Measurements from ENCODE around the gene RAB39B. TPM values are rescaled to one million over a fixed set of nuclear protein-coding genes. Genes with fewer than 3 reads are reported as not detected.
"Not testable (repeated sequence)": the region's sequence is repeated elsewhere in the genome, so short reads cannot be mapped to it uniquely, and the experiment has no call there.

The RAB39B gene, protein sequence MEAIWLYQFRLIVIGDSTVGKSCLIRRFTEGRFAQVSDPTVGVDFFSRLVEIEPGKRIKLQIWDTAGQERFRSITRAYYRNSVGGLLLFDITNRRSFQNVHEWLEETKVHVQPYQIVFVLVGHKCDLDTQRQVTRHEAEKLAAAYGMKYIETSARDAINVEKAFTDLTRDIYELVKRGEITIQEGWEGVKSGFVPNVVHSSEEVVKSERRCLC
- total RNA-seq = 1 to 10 TPM; 2.5 to 3.6 TPM

DNA sequence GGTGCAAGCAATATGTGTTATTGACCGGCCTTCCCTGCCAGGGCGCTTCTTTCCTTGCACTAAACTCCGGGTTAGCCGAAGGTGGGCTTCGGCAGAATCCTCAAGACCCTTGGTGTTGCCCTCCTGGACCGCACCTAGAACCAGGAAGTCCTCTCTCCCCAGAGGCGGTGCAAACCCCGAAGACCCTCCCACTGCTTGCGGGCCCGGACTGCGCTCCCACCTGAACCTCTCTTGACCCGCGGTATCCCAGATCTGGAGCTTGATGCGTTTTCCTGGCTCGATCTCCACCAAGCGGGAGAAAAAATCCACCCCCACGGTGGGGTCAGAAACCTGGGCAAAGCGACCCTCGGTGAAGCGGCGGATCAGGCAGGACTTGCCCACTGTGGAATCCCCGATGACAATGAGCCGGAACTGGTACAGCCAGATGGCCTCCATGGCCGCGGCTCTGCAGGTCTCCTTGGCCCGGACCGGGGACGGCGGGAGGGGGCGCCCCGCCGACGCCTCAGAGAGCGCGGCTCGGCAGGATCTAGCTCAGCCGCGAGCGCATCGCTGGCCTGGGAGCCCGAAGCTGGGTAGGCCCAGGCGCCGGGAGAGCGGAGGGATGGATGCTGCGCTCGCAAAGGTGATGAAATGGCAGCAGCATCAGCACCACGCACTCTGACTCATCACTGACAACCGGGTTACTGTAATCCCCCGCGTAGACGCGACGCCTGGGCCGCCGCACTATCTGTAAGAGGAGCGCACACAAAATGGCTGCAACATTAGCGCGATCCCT is at the start of gene RAB39B:
Gene RAB39B, minus strand, starts transcription at position 638 of the 775 bp plus-strand sequence. Its CDS starts 203 bp downstream, at position 435.
- Histone ChIP-seq H3K9me3 (no peaks in the 10 kb centered on the region), H3K36me3 (no peaks in the 10 kb centered on the region), H3K4me3 (peak within 1 kb of the TSS; percentile 23 to 25), H3K27ac (no peak within 1 kb of the TSS), H3K27me3 (replicated peaks; ENCODE audit: insufficient read depth) (no peaks in the 10 kb centered on the region), H3K4me1 (replicated peaks) (no peaks in the 10 kb centered on the region)
- intact Hi-C loops (cut with DNase I) = no loop called here
- DNase-seq (ENCODE audit: low spot score) = peak; percentile 6
- TF ChIP-seq, protein P1, sequence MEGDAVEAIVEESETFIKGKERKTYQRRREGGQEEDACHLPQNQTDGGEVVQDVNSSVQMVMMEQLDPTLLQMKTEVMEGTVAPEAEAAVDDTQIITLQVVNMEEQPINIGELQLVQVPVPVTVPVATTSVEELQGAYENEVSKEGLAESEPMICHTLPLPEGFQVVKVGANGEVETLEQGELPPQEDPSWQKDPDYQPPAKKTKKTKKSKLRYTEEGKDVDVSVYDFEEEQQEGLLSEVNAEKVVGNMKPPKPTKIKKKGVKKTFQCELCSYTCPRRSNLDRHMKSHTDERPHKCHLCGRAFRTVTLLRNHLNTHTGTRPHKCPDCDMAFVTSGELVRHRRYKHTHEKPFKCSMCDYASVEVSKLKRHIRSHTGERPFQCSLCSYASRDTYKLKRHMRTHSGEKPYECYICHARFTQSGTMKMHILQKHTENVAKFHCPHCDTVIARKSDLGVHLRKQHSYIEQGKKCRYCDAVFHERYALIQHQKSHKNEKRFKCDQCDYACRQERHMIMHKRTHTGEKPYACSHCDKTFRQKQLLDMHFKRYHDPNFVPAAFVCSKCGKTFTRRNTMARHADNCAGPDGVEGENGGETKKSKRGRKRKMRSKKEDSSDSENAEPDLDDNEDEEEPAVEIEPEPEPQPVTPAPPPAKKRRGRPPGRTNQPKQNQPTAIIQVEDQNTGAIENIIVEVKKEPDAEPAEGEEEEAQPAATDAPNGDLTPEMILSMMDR (IDR thresholded peaks at IDR 0.05) = no peak
- WGBS = under 1% methylated on average over 39 of the region's 58 CpGs

DNA sequence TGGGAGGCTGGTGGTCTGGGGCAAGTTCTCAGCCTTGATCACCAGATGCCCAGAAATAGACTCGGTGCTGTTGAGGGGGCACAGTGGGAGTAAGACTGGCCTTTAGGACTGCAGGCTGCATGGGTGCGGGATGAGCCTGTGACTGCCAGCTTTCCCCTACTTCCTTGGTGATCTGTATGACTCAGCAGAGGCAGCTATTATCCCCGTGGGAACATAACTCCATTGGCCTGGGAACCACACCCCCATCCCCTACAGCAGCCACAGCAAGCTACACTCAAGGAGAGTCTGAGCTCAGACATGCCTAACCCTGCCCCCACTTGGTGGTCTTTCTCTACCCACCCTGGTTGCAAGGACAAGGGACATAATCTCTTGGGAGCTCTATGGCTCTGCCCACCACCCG is 49.5 kb upstream of the RAB39B start:
- WGBS = 85% methylated on average over 4 of the region's 4 CpGs
- Histone ChIP-seq H3K9me3 (no peaks in the 10 kb centered on the region), H3K27me3 (replicated peaks; ENCODE audit: insufficient read depth) (no peaks in the 10 kb centered on the region), H3K4me1 (replicated peaks) (no peaks in the 10 kb centered on the region), H3K27ac (no peak overlapping the region), H3K4me3 (no peak overlapping the region), H3K36me3 (no peaks in the 10 kb centered on the region)
- TF ChIP-seq, protein P1 (IDR thresholded peaks at IDR 0.05) = no peak
- TF ChIP-seq POLR2AphosphoS5 (IDR thresholded peaks at IDR 0.05) (no peak), POLR2A (IDR thresholded peaks at IDR 0.05) (no peak)
- DNase-seq (ENCODE audit: low spot score) = no peak
- intact Hi-C loops (cut with DNase I) = no loop called here

DNA sequence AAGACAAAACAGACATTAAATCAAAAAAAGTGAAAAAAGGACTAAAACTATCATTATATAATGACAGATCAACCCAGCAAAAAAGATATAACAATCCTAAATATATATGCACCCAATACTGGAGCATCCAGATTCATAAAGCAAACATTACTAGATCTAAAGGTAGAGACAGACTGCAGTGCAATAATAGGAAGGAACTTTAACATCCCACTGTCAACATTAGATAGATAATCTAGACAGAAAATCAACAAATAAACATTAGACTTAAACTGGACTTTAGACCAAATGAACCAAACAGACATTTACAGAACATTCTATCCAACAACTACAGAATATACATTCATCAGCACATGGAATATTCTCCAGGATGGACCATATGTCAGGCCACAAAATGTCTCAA is 29.5 kb upstream of the RAB39B start:
- no peak for DNase-seq (ENCODE audit: low spot score)
- H3K27ac ChIP-seq = no peak overlapping the region
- H3K4me1 ChIP-seq (replicated peaks) = no peaks in the 10 kb centered on the region
- no peaks in the 10 kb centered on the region for H3K27me3 ChIP-seq (replicated peaks; ENCODE audit: insufficient read depth)
- H3K4me3 ChIP-seq = no peak overlapping the region
- no peaks in the 10 kb centered on the region for H3K9me3 ChIP-seq
- TF ChIP-seq POLR2AphosphoS5 (IDR thresholded peaks at IDR 0.05) = no peak
- TF ChIP-seq POLR2A (IDR thresholded peaks at IDR 0.05) = no peak
- TF ChIP-seq, protein P1 (IDR thresholded peaks at IDR 0.05) = no peak
- H3K36me3 ChIP-seq = no peaks in the 10 kb centered on the region
- intact Hi-C loops (cut with DNase I) = no loop called here

DNA sequence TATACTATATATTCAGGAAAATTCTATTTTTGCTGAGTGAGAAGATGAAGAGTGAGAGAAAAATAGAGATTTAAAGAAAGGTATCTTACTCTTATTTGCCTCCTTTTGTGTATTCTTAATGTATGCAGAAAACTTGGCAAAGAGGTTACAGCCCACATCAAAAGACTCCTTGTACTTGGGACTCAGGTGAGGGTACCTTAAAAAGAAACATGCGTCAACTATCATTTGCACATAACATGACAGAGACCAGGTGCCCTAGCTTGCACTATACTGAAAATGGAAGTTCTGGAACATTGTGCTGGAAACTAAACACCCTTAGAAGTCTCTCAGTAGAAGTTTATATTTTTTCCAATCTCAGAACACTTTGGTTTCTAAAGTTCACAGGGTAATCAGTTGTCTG is 15.6 kb upstream of the RAB39B start:
- Histone ChIP-seq H3K4me3 (no peak overlapping the region), H3K4me1 (replicated peaks) (no peaks in the 10 kb centered on the region), H3K27me3 (replicated peaks; ENCODE audit: insufficient read depth) (no peaks in the 10 kb centered on the region), H3K36me3 (no peaks in the 10 kb centered on the region), H3K9me3 (no peaks in the 10 kb centered on the region), H3K27ac (no peak overlapping the region)
- intact Hi-C loops (cut with DNase I) = no loop called here
- WGBS = 92% methylated on average over 1 of the region's 1 CpG
- TF ChIP-seq POLR2A (IDR thresholded peaks at IDR 0.05) (no peak), POLR2AphosphoS5 (IDR thresholded peaks at IDR 0.05) (no peak)
- no peak for DNase-seq (ENCODE audit: low spot score)

DNA sequence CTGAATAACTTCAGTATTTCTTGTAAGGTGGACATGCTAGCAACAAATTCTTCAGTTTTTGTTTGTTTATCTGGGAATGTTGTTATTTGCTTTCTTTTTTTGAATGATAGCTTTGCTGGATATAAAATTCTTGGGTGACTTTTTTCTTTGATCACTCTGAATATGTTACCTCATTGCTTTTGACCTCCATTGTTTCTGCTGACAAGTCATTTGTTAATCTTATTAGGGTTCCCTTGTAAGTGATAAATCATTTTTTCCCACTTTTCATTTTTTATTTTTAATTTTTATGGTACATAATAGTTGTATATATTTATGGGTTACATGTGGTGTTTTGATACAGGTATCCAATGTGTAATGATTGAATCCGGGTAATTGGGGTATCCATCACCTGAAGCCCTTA is 6.7 kb upstream of the RAB39B start:
- WGBS = 88% methylated on average over 1 of the region's 1 CpG

DNA sequence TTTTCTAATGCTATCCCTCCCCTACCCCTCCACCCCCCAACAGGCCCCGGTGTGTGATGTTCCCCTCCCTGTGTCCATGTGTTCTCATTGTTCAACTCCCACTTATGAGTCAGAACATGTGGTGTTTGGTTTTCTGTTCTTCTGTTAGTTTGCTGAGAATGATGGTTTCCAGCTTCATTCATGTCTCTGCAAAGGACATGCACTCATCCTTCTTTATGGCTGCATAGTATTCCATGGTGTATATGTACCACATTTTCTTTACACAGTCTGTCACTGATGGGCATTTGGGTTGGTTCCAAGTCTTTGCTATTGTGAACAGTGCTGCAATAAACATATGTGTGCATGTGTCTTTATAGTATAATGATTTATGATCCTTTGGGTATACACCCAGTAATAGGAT is 3.7 kb upstream of the RAB39B start:
- WGBS = 71% methylated on average over 1 of the region's 1 CpG
- DNase-seq (ENCODE audit: low spot score); H3K4me1 ChIP-seq (replicated peaks); intact Hi-C loops (cut with DNase I); H3K36me3 ChIP-seq; H3K4me3 ChIP-seq; H3K27me3 ChIP-seq (replicated peaks; ENCODE audit: insufficient read depth); H3K27ac ChIP-seq; H3K9me3 ChIP-seq: not testable (repeated sequence)

More for the DNA sequence above, 6.7 kb upstream of the RAB39B start:
- no peaks in the 10 kb centered on the region for H3K9me3 ChIP-seq
- no peaks in the 10 kb centered on the region for H3K36me3 ChIP-seq
- no peak overlapping the region for H3K27ac ChIP-seq
- H3K27me3 ChIP-seq (replicated peaks; ENCODE audit: insufficient read depth) = no peaks in the 10 kb centered on the region
- intact Hi-C loops (cut with DNase I) = no loop called here
- no peak for DNase-seq (ENCODE audit: low spot score)
- H3K4me3 ChIP-seq = no peak overlapping the region
- TF ChIP-seq, protein P1 (IDR thresholded peaks at IDR 0.05) = no peak
- no peaks in the 10 kb centered on the region for H3K4me1 ChIP-seq (replicated peaks)
